ENCODE measurements around the gene ELFN2.

DNA sequence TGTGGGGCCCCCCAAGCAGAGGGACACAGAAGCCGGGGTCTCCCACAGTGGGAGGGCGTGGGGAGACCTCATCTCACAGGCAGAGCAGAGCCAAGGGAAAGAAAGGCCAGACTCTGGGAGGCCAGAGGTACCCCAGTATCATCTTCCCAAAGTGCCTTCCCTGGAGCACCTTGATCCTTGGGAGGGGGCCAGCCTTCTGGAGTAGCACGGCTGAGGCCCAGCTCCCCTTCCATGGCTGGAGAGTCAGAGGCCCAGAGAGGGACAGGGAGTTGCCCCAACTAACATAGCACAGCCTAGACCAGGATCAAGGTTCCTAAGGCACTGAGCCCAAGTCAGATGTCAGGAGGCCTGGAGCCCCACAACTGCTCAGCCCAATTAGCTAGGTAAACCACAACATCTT, 50.6 kb downstream of the ELFN2 start:
- TF ChIP-seq MAFK (IDR thresholded peaks at IDR 0.05; ENCODE audit: partially characterized antibody) (no peak), FOXS1 (CRISPR knock-in tag; IDR thresholded peaks at IDR 0.05) (no peak), EP300 (IDR thresholded peaks at IDR 0.05) (no peak), RNF2 (IDR thresholded peaks at IDR 0.05; ENCODE audit: borderline replicate concordance, low read depth) (no peak), RFX5 (IDR thresholded peaks at IDR 0.05) (no peak), JUN (IDR thresholded peaks at IDR 0.05) (no peak), HDAC2 (IDR thresholded peaks at IDR 0.05) (no peak), JUNB (IDR thresholded peaks at IDR 0.05) (no peak), KDM1A (IDR thresholded peaks at IDR 0.05; ENCODE audit: low read depth) (no peak), MYC (IDR thresholded peaks at IDR 0.05; ENCODE audit: borderline replicate concordance, low read length) (no peak)
- TF ChIP-seq, protein P1, sequence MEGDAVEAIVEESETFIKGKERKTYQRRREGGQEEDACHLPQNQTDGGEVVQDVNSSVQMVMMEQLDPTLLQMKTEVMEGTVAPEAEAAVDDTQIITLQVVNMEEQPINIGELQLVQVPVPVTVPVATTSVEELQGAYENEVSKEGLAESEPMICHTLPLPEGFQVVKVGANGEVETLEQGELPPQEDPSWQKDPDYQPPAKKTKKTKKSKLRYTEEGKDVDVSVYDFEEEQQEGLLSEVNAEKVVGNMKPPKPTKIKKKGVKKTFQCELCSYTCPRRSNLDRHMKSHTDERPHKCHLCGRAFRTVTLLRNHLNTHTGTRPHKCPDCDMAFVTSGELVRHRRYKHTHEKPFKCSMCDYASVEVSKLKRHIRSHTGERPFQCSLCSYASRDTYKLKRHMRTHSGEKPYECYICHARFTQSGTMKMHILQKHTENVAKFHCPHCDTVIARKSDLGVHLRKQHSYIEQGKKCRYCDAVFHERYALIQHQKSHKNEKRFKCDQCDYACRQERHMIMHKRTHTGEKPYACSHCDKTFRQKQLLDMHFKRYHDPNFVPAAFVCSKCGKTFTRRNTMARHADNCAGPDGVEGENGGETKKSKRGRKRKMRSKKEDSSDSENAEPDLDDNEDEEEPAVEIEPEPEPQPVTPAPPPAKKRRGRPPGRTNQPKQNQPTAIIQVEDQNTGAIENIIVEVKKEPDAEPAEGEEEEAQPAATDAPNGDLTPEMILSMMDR (IDR thresholded peaks at IDR 0.05): no peak

All from A549 (cell line).